Activated naive CD8-positive, alpha-beta T cell treated with anti-CD3 and anti-CD28 coated beads, Interleukin-2, amount 10 ng/mL, durations not matched to agents 7 days and 5 days (primary cell): ENCODE measurements around the gene RNF17. TPM values are rescaled to one million over a fixed set of nuclear protein-coding genes. Genes with fewer than 3 reads are reported as not detected.
A peak's percentile ranks its signal among the peaks of the same experiment; 100 is the strongest.
"Not testable (repeated sequence)": the region's sequence is repeated elsewhere in the genome, so short reads cannot be mapped to it uniquely, and the experiment has no call there.

Source experiments
- ATAC-seq: fragments of 150-1000 bp; cut with Tn5 transposase; one replicate; pipeline ENCODE4 v1.10.0; 2021; ENCODE audit warnings: low read depth, moderate library complexity
- POLR2A ChIA-PET: fragments of 350-600 bp; sonication (Branson Sonifier 250); formaldehyde crosslinking; loops from one replicate; lab custom pipeline; 2021; ENCODE audit warnings: antibody characterized with exemption; lab: Charles Lee
- DNase-seq: peaks from one replicate; pipeline ENCODE4 v3.0.0; 2021
- H3K27ac Mint-ChIP-seq: one replicate; pipeline ENCODE4 v1.8.0; 2022; ENCODE audit warnings: mild to moderate bottlenecking, mixed read lengths
- H3K27me3 Mint-ChIP-seq: one replicate; pipeline ENCODE4 v1.8.0; 2022; ENCODE audit warnings: mild to moderate bottlenecking, moderate library complexity, mixed read lengths
- H3K36me3 Mint-ChIP-seq: one replicate; pipeline ENCODE4 v1.8.0; 2021; ENCODE audit warnings: mild to moderate bottlenecking, mixed read lengths
- H3K4me1 Mint-ChIP-seq: one replicate; pipeline ENCODE4 v1.8.0; 2021; ENCODE audit warnings: mixed read lengths
- H3K4me3 Mint-ChIP-seq: one replicate; pipeline ENCODE4 v1.8.0; 2022; ENCODE audit warnings: mild to moderate bottlenecking, moderate library complexity, mixed read lengths
- H3K9me3 Mint-ChIP-seq: one replicate; pipeline ENCODE4 v1.8.0; 2021; ENCODE audit warnings: mixed read lengths
- total RNA-seq, 2 experiments: library from RNA; stranded (reverse); gene quantifications; one replicate each; pipeline ENCODE4 v1.2.3, GENCODE V29; 2021

The RNF17 gene, protein sequence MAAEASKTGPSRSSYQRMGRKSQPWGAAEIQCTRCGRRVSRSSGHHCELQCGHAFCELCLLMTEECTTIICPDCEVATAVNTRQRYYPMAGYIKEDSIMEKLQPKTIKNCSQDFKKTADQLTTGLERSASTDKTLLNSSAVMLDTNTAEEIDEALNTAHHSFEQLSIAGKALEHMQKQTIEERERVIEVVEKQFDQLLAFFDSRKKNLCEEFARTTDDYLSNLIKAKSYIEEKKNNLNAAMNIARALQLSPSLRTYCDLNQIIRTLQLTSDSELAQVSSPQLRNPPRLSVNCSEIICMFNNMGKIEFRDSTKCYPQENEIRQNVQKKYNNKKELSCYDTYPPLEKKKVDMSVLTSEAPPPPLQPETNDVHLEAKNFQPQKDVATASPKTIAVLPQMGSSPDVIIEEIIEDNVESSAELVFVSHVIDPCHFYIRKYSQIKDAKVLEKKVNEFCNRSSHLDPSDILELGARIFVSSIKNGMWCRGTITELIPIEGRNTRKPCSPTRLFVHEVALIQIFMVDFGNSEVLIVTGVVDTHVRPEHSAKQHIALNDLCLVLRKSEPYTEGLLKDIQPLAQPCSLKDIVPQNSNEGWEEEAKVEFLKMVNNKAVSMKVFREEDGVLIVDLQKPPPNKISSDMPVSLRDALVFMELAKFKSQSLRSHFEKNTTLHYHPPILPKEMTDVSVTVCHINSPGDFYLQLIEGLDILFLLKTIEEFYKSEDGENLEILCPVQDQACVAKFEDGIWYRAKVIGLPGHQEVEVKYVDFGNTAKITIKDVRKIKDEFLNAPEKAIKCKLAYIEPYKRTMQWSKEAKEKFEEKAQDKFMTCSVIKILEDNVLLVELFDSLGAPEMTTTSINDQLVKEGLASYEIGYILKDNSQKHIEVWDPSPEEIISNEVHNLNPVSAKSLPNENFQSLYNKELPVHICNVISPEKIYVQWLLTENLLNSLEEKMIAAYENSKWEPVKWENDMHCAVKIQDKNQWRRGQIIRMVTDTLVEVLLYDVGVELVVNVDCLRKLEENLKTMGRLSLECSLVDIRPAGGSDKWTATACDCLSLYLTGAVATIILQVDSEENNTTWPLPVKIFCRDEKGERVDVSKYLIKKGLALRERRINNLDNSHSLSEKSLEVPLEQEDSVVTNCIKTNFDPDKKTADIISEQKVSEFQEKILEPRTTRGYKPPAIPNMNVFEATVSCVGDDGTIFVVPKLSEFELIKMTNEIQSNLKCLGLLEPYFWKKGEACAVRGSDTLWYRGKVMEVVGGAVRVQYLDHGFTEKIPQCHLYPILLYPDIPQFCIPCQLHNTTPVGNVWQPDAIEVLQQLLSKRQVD (N-terminal part only)
- not detected for total RNA-seq

DNA sequence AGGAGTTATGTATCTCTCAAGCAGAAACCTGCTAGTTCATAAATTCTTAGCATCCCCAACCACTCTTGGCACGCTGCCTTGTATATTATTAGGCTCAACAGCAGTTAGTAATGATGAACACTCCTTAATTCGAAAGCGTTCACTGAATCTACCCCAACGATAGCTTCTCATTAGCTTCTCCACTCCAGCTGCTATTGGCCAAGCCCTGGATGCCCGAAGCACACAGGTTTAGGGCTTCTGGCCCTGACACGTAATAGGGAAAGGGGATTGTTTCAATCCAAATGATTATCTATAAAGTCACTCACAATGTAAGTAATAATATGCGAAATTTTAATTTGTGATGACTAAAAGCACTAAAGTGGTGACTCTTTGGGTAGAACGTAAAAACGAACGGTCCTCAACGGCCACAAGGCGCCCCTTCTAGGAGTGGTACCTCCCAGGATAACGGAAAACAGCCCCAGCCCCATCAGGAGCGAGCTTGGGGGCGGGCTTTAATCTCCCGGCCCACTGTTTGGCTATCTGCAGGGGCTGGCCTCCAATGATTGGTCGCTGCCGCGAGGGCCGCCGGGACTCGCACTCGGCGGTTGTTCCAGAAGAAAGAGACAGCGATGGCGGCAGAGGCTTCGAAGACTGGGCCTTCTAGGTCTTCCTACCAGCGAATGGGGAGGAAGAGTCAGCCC is at the start of gene RNF17:
RNF17 (plus strand) TSS at position 574 of the 680 bp plus-strand sequence; CDS start at position 609, 35 bp downstream.
- Mint-ChIP-seq H3K4me1 (no peaks in the 10 kb centered on the region), H3K27me3 (peaks cover 6% of the 10 kb centered on the region), H3K4me3 (no peak within 1 kb of the TSS), H3K36me3 (no peaks in the 10 kb centered on the region), H3K27ac (no peak within 1 kb of the TSS), H3K9me3 (no peaks in the 10 kb centered on the region)
- ATAC-seq (no peak), DNase-seq (no peak)
- POLR2A ChIA-PET, result no interaction called here

GRCh38 chr13:24716011-24716410 is 48.0 kb upstream of the RNF17 start:
- H3K4me1 Mint-ChIP-seq, result peaks cover 14% of the 10 kb centered on the region
- H3K27ac Mint-ChIP-seq, result no peak overlapping the region
- DNase-seq (no peak), ATAC-seq (no peak)
- H3K36me3 Mint-ChIP-seq, result peaks cover 1% of the 10 kb centered on the region
- H3K27me3 Mint-ChIP-seq, result peaks cover 13% of the 10 kb centered on the region
- no peaks in the 10 kb centered on the region for H3K9me3 Mint-ChIP-seq
- no peak overlapping the region for H3K4me3 Mint-ChIP-seq
- POLR2A ChIA-PET, result no interaction called here

DNA sequence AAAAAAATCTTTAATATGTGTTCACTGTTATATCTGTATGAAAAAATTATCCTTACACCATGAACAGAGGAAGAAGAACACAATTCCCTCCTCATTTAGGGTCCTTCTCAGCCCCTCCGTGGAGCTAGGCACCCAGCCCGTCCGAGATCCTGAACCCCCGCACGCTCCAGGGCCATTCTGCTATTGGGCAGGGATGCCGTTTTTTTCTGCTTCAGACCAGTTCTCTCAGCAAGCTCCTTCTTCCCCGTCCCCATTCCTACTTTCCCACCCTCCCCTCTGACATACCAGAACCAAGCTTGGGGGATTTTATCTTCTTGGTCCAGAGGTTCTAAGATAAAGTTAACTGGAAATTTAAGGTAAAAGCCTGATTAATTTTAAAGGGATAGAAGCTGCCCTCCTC is 47.5 kb upstream of the RNF17 start:
- ATAC-seq (no peak), DNase-seq (no peak)
- H3K36me3 Mint-ChIP-seq, result peaks cover under 1% of the 10 kb centered on the region
- H3K27me3 Mint-ChIP-seq, result peaks cover 15% of the 10 kb centered on the region
- peaks cover 14% of the 10 kb centered on the region for H3K4me1 Mint-ChIP-seq
- H3K4me3 Mint-ChIP-seq, result no peak overlapping the region
- POLR2A ChIA-PET, result no interaction called here
- H3K9me3 Mint-ChIP-seq, result no peaks in the 10 kb centered on the region
- no peak overlapping the region for H3K27ac Mint-ChIP-seq

DNA sequence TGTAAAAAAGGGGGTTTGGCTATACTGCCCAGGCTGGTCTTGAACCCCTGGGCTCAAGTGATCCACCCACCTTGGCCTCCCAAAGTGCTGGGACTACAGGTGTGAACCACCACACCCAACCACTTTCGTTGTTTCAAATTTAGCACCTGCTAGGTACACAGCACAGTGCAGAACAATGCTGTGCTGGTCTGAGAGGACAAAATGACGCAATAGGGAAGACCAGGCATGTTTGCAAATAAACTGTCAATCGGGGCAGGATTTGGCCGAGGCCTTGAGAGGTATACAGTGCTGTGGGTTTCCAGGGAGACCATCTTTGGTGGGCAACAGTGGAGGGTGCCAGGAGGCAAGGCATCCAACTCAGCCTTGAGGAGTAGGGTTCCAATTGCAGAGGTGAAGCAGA is 46.8 kb upstream of the RNF17 start:
- no peak for DNase-seq
- Mint-ChIP-seq H3K27ac (no peak overlapping the region), H3K36me3 (no peaks in the 10 kb centered on the region), H3K9me3 (no peaks in the 10 kb centered on the region), H3K4me3 (no peak overlapping the region), H3K4me1 (peaks cover 14% of the 10 kb centered on the region), H3K27me3 (peaks cover 15% of the 10 kb centered on the region)
- no peak for ATAC-seq
- POLR2A ChIA-PET, result no interaction called here

DNA sequence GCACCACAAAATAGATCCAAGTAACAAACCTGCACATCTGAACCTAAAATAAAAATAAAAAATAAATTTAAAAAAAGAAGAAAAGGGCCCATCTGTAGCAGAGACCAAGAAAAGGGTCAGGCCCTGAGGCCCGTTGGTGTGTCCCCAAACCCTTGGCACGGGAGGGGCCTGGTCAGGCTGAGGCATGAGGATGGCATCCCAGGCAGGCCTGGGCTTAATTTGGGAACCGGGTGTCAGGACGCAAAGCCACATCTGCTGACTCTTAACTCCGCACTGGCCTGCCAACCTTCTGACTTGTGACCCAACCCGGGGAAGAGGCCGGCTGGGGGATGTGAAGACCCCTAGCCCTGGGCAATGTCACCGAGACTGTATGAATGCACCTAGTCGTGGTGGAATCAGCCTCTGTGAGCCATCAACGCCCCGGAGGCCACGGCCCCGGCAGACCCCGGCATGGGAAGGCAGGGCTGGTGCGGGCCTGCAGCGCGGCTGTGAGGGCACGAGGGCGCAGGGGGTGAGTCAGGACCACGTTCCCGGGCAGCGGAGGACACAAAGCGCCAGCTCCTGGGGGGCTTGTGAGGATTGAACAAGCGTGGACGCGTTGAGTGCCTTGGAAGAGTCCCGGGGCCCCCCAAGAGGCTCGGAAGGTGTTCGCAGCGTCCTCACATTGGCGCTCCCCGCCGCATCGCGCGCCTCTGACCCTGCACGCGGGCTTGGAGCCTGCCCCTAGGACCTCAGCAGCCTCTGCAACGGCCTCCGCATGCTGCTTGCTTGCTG is 45.6 kb upstream of the RNF17 start:
- no peak for ATAC-seq
- H3K4me1 Mint-ChIP-seq, result peaks cover 14% of the 10 kb centered on the region
- H3K27me3 Mint-ChIP-seq, result peaks cover 15% of the 10 kb centered on the region
- no peaks in the 10 kb centered on the region for H3K36me3 Mint-ChIP-seq
- no peaks in the 10 kb centered on the region for H3K9me3 Mint-ChIP-seq
- POLR2A ChIA-PET, result no interaction called here
- H3K4me3 Mint-ChIP-seq, result no peak overlapping the region
- H3K27ac Mint-ChIP-seq, result no peak overlapping the region
- no peak for DNase-seq

GRCh38 chr13:24719139-24719538 is 44.8 kb upstream of the RNF17 start:
- POLR2A ChIA-PET, result no interaction called here
- no peaks in the 10 kb centered on the region for H3K9me3 Mint-ChIP-seq
- H3K27me3 Mint-ChIP-seq, result peaks cover 17% of the 10 kb centered on the region
- no peaks in the 10 kb centered on the region for H3K36me3 Mint-ChIP-seq
- H3K4me3 Mint-ChIP-seq, result no peak overlapping the region
- ATAC-seq (no peak), DNase-seq (no peak)
- H3K27ac Mint-ChIP-seq, result no peak overlapping the region
- H3K4me1 Mint-ChIP-seq, result peaks cover 14% of the 10 kb centered on the region

GRCh38 chr13:24723206-24723605 is 40.8 kb upstream of the RNF17 start:
- ATAC-seq, result no peak
- Mint-ChIP-seq H3K4me1 (peaks cover 22% of the 10 kb centered on the region), H3K27ac (no peak overlapping the region), H3K27me3 (peaks cover 24% of the 10 kb centered on the region), H3K36me3 (no peaks in the 10 kb centered on the region), H3K4me3 (no peak overlapping the region), H3K9me3 (no peaks in the 10 kb centered on the region)
- POLR2A ChIA-PET, result interaction anchor here (1.2 kb wide), 1 partner anchor 30 kb away, joined by 4 read pairs; no protein-coding TSS in a partner anchor
- DNase-seq, result no peak

GRCh38 chr13:24724714-24725113 is 39.3 kb upstream of the RNF17 start:
- H3K4me1 Mint-ChIP-seq, result peaks cover 22% of the 10 kb centered on the region
- ATAC-seq (no peak), DNase-seq (no peak)
- POLR2A ChIA-PET, result interaction anchor here (1.3 kb wide), 1 partner anchor 32 kb away, joined by 3 read pairs; no protein-coding TSS in a partner anchor
- H3K27me3 Mint-ChIP-seq, result peaks cover 17% of the 10 kb centered on the region
- H3K9me3 Mint-ChIP-seq, result no peaks in the 10 kb centered on the region
- no peak overlapping the region for H3K27ac Mint-ChIP-seq
- no peaks in the 10 kb centered on the region for H3K36me3 Mint-ChIP-seq
- H3K4me3 Mint-ChIP-seq, result no peak overlapping the region

DNA sequence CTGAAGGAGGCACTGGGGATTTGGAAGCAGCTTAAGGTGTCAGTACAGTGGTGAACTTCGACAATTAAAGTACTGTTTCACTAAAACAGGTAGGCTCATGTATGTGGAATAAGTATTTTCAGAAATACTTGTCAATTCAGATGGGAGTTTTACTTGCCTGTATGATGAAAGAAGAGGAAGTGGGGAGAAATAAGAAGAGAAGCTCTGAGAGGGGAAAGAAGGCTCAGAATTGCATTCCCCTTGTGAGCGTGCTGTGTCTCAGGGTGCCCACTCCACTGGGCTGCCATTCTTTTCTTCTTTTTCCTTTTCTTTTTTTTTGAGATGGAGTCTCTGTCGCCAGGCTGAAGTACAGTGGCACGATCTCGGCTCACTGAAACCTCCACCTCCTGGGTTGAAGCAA is 38.6 kb upstream of the RNF17 start:
- ATAC-seq (no peak), DNase-seq (no peak)
- peaks cover 20% of the 10 kb centered on the region for H3K4me1 Mint-ChIP-seq
- peaks cover 14% of the 10 kb centered on the region for H3K27me3 Mint-ChIP-seq
- no peak overlapping the region for H3K27ac Mint-ChIP-seq
- H3K36me3 Mint-ChIP-seq, result no peaks in the 10 kb centered on the region
- POLR2A ChIA-PET, result interaction anchor here (1.3 kb wide), 1 partner anchor 33 kb away, joined by 3 read pairs; no protein-coding TSS in a partner anchor
- H3K9me3 Mint-ChIP-seq, result no peaks in the 10 kb centered on the region
- H3K4me3 Mint-ChIP-seq, result no peak overlapping the region

- peak; percentile 97 for ATAC-seq
Measured at GRCh38 chr13:24727731-24728601, 36.0 kb upstream of the RNF17 start.

DNA sequence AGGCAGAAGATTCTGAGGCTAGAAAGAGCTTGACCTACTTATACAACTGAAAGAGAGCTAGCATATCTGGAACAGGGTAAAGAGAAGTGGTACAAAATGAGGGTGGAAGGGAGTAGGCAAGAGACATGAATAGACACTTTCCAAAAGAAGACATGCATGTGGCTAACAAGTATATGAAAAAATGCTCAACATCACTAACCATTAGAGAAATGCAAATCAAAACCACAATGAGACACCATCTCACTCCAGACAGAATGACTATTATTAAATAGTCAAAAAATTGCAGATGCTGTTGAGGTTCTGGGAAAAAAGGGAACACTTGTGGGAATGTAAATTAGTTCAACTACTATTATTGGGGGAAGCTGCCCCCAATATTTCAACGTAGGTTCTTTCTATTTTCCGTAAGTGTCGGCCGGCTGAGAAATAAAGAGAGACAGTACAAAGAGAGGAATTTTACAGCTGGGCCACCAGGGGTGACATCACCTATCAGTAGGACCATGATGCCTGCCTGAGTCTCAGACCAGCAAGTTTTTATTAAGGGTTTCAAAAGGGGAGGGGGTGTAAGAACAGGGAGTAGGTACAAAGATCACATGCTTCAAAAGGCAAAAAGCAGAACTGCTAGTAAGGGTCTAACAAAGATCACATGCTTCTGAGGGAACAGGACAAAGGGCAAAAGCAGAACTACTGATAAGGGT is 32.9 kb upstream of the RNF17 start:
- H3K4me3 Mint-ChIP-seq, DNase-seq, ATAC-seq, H3K27ac Mint-ChIP-seq, POLR2A ChIA-PET, H3K9me3 Mint-ChIP-seq, H3K36me3 Mint-ChIP-seq: not testable (repeated sequence)
- Mint-ChIP-seq H3K27me3 (peaks cover 16% of the 10 kb centered on the region), H3K4me1 (peaks cover 11% of the 10 kb centered on the region)

More at GRCh38 chr13:24727731-24728601, 36.0 kb upstream of the RNF17 start:
- peaks cover 20% of the 10 kb centered on the region for H3K4me1 Mint-ChIP-seq
- H3K9me3 Mint-ChIP-seq, result no peaks in the 10 kb centered on the region
- no peak overlapping the region for H3K4me3 Mint-ChIP-seq
- DNase-seq, result peak; percentile 57
- no peak overlapping the region for H3K27ac Mint-ChIP-seq
- peaks cover 18% of the 10 kb centered on the region for H3K27me3 Mint-ChIP-seq
- H3K36me3 Mint-ChIP-seq, result no peaks in the 10 kb centered on the region
- POLR2A ChIA-PET, result interaction anchor here (0.7 to 1.3 kb wide), 2 partner anchors 43 to 109 kb away, joined by 3 to 7 read pairs; no protein-coding TSS in a partner anchor
